ES-I3 (cell line): Measurements from ENCODE around the gene ASCL5.
A peak's percentile ranks its signal among the peaks of the same experiment; 100 is the strongest.

Experiments used
- H3K36me3 ChIP-seq: 2 replicates; pipeline ENCODE4 v1.6.1; 2013; ENCODE audit warnings: mild to moderate bottlenecking, low read length, control low read depth, moderate library complexity; ENCODE audit not compliant: insufficient read depth
- H3K4me1 ChIP-seq: 2 replicates; pipeline ENCODE4 v1.6.1; 2013; ENCODE audit warnings: mild to moderate bottlenecking, control low read depth, low read length; ENCODE audit not compliant: insufficient read depth
- H3K9ac ChIP-seq: 2 replicates; pipeline ENCODE4 v1.6.1; 2013; ENCODE audit warnings: low read depth, mild to moderate bottlenecking, low read length, moderate library complexity
- H3K9me3 ChIP-seq: 2 replicates; pipeline ENCODE4 v1.6.1; 2013; ENCODE audit warnings: mild to moderate bottlenecking, low read length, moderate library complexity; ENCODE audit not compliant: control insufficient read depth, insufficient read depth

The ASCL5 gene, protein sequence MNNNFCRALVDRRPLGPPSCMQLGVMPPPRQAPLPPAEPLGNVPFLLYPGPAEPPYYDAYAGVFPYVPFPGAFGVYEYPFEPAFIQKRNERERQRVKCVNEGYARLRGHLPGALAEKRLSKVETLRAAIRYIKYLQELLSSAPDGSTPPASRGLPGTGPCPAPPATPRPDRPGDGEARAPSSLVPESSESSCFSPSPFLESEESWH

GRCh38 chr1:201126832-201127754 lies at the start of gene ASCL5:
ASCL5 (minus strand) TSS chr1:201127184; CDS start chr1:201115372, 11,812 bp downstream.
- H3K36me3 ChIP-seq: no peaks in the 10 kb centered on the region
- no peaks in the 10 kb centered on the region for H3K9me3 ChIP-seq
- peaks cover 6% of the 10 kb centered on the region for H3K4me1 ChIP-seq
- peak within 1 kb of the TSS; percentile 28; the same call in 1 of the 2 replicates for H3K9ac ChIP-seq

DNA sequence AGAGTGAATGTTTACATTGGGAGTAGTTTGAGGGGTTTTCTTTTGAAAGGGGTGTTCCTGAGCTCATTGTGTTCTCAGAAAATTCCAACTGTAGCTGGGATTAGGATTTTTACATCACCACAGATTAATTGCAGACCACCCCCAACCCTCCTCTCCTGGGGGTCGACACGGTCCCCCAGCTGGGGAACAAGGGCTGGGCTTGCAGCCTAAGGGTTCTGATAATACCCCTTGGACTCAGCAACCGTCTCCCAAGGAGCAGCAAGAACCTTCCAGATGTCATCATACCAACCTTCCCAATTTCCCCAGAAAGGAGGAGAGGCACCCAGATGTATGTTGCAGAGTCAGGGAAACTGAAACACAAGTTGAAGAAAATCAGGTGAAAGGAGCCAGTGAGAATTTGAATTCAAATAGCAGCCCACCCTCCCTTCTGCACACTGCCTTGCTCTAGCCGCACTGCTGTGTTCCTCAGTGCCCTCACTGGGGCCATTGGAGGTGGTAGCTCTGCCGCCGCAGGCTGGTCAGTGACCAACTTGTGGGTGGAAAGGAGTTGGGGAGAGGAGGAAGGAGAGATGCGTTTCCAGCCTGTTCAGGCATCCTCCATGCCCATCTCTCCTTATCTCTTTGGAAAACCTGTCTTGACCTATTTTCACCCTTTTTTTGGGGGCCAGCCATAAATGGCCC lies 49.0 kb upstream of the ASCL5 start:
- H3K9ac ChIP-seq: no peak overlapping the region
- H3K36me3 ChIP-seq: no peaks in the 10 kb centered on the region
- no peaks in the 10 kb centered on the region for H3K4me1 ChIP-seq

DNA sequence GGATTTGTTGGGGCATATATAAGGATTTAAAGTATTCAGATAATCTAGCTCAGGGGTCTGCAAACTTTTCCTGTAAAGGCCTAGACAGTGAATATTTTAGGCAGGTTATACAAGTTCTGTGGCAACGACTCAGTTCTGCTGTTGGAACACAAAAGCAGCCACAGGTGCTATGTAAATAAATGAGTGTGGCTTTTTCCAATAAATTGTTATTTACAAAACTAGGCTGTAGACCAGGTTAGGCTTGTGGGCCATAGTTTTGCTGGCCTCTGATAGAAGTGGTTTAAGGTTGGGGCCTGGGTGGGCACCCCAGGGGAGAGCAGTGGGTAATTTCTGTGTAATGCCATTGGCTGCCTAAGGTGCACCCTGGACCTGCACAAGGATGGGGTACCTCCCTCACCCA lies 46.8 kb upstream of the ASCL5 start:
- no peaks in the 10 kb centered on the region for H3K36me3 ChIP-seq
- H3K9me3 ChIP-seq: no peaks in the 10 kb centered on the region
- no peak overlapping the region for H3K9ac ChIP-seq
- peaks cover 10% of the 10 kb centered on the region for H3K4me1 ChIP-seq

More for the DNA sequence above, 49.0 kb upstream of the ASCL5 start:
- no peaks in the 10 kb centered on the region for H3K9me3 ChIP-seq

DNA sequence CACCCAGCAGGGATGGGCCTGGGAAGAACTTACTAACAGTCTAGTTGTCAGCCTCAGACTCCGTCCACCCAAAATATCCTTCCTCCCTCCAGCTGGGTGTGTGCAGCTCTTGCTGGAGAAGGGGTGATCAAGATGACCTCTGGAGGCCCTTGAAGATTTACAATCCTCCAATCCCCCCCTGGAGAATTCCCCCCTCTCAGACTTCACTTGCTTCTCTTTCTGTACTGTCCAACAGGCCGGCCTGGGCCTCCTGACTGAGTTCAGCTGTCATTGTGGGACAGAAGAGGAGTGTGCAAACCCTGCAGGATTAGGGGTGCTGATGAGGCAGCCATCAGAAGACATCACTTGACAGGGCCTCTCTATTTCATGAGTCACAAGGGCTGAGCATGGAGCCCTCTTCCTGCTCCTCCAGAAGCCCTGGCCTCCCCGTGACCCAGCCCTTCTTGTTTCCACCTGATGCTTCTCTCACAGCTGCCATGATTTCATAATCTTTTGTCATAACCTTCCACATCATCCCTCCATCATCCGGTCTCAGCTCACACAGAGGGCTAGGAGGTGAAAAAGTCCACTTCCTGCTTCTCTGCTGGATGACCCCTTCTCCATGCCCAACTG lies 46.1 kb upstream of the ASCL5 start:
- Histone ChIP-seq H3K9ac (no peak overlapping the region), H3K4me1 (peaks cover 10% of the 10 kb centered on the region), H3K9me3 (no peaks in the 10 kb centered on the region), H3K36me3 (no peaks in the 10 kb centered on the region)

GRCh38 chr1:201172326-201172725 lies 45.3 kb upstream of the ASCL5 start:
- H3K9ac ChIP-seq: no peak overlapping the region
- H3K4me1 ChIP-seq: peaks cover 10% of the 10 kb centered on the region
- no peaks in the 10 kb centered on the region for H3K9me3 ChIP-seq
- no peaks in the 10 kb centered on the region for H3K36me3 ChIP-seq

DNA sequence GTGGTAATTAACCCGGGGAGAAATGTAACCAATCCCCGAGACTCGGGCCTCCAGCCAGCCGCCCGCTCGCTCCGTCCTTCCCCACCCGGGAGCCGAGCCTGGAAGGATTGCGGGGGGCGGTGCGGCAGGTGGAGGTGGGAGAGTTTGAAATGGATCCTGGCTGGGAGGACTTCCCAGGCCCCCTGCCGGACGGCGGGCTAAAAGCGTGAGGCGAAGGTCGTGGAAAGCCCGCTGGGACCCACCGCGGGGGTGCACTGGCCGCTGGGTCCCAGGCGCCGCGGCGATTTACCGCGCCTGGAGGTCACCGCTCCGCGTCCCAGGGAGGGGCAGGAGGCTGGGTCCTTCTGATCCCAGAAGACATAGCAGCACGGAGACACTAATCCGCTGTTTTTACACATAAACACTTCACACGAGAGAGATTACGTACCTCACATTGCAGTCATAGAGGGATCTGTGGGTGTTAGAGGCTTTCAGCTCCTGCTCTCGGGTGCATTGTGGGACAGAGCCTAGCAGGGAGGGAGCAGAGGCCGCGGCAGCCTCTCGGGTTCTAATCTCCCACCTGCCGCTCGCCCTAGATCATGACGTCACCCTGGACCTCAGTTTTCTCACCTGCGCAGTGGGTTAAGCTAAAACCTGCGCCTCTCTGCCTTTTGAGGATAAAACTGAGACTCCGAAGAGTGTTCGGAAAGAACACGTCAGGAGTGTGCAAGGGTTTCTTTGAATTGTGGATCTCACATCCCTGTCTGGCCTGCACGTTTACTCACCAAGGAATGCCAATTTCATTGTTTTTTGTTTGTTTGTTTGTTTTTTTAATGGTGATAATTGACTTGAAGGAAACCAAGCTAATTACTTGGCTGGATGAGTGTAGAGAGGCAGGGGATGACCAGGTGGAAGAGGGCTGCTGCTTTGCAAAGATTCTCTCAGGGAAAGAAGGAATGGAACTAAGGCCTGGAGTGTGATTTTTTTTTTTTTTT lies 44.4 kb upstream of the ASCL5 start:
- H3K36me3 ChIP-seq: no peaks in the 10 kb centered on the region
- peaks cover 10% of the 10 kb centered on the region for H3K4me1 ChIP-seq
- H3K9me3 ChIP-seq: no peaks in the 10 kb centered on the region
- peak overlapping the region; percentile 85 for H3K9ac ChIP-seq

DNA sequence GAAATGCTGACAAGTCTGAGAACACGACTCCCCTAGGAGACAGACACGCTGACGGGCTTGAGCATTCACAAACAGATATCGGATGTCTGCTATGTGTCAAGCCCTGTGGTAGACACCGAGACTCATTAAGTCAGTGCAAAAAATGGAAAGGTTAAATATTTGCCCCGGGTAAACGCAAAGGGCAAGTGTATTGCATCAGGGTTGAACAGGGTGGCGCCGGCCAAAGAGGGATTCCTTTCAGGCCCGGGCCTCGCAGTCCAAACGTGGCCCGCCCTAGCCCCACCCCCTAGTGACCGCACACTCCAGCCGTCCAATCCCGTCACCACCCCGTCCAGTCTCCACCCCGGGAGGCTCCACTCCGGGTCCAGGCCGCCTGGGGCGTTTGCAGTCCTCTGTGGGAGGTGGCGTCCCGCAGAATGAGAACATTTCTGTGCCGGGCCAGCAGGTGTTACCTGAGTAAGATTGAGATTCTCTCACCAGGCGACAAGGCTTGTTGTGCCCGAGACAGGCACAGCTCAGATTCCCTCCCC lies 43.6 kb upstream of the ASCL5 start:
- Histone ChIP-seq H3K9me3 (no peaks in the 10 kb centered on the region), H3K4me1 (peaks cover 10% of the 10 kb centered on the region), H3K9ac (peak overlapping the region; percentile 85), H3K36me3 (no peaks in the 10 kb centered on the region)

GRCh38 chr1:201169971-201170532 lies 43.1 kb upstream of the ASCL5 start:
- Histone ChIP-seq H3K36me3 (no peaks in the 10 kb centered on the region), H3K4me1 (peaks cover 10% of the 10 kb centered on the region), H3K9ac (peak overlapping the region; percentile 85), H3K9me3 (no peaks in the 10 kb centered on the region)

GRCh38 chr1:201169203-201169602 lies 42.2 kb upstream of the ASCL5 start:
- Histone ChIP-seq H3K4me1 (peaks cover 10% of the 10 kb centered on the region), H3K9ac (no peak overlapping the region), H3K9me3 (no peaks in the 10 kb centered on the region), H3K36me3 (no peaks in the 10 kb centered on the region)

GRCh38 chr1:201167041-201167991 lies 40.3 kb upstream of the ASCL5 start:
- Histone ChIP-seq H3K4me1 (peaks cover 10% of the 10 kb centered on the region), H3K36me3 (no peaks in the 10 kb centered on the region), H3K9me3 (no peaks in the 10 kb centered on the region), H3K9ac (no peak overlapping the region)

DNA sequence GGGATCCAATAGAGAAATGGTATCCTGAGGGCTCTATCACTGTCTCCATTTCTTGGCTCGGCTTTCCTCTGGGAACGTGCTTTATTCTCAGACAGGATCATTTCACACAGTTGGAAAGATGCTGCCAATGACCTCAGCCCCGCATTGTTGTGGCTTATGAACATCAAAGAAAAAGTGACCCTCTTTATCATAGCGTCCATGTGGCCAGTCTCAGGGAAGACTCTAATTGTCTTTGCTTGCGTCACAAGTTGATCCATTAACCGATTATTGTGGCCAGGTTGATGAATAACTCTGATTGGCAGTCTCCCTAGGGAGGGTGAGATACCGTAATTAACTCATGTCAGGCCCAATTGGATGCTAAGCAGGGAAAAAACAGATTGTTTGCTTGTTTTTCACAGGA lies 37.7 kb upstream of the ASCL5 start:
- peaks cover under 1% of the 10 kb centered on the region; the same call in 1 of the 2 replicates for H3K4me1 ChIP-seq
- no peaks in the 10 kb centered on the region for H3K9me3 ChIP-seq
- no peaks in the 10 kb centered on the region for H3K36me3 ChIP-seq
- no peak overlapping the region for H3K9ac ChIP-seq

DNA sequence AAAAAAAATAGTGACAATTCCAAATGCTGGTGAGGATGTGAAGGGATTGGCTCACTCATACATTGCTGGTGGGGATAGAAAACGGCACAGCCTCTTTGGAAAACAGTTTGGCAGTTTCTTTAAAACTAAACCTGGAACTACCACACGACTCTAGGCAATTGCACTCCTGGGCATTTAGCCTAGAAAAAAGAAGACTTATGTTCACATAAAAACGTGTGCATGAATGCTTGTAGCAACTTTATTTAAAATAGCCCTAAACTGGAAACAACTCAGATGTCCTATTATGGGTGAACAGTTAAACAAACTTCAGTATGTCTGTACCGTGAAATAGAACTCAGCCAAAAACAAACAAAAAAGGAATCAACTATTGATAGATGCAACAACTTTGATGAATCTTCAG lies 36.7 kb upstream of the ASCL5 start:
- no peak overlapping the region for H3K9ac ChIP-seq
- H3K4me1 ChIP-seq: no peaks in the 10 kb centered on the region
- no peaks in the 10 kb centered on the region for H3K36me3 ChIP-seq
- no peaks in the 10 kb centered on the region for H3K9me3 ChIP-seq
